Mammary epithelial cell (primary cell): ENCODE measurements around the gene PRCP.
"Not testable (repeated sequence)": the region's sequence is repeated elsewhere in the genome, so short reads cannot be mapped to it uniquely, and the experiment has no call there.

Source experiments
- CTCF ChIP-seq, 2 donors: IDR thresholded peaks in 1 of 2; conservative IDR thresholded peaks in 1 of 2; 2 replicates each; pipeline ENCODE4 v1.5.1; 2011 to 2012; ENCODE audit warnings: inconsistent platforms in 2 of 2, low read length in 2 of 2, mild to moderate bottlenecking in 2 of 2, control low read depth in 1 of 2, low read depth in 1 of 2; ENCODE audit not compliant: insufficient read depth in 1 of 2; ENCODE audit errors: extremely low read depth in 1 of 2
- EZH2 ChIP-seq: IDR thresholded peaks from 2 replicates; pipeline ENCODE4 v1.6.1; 2012; ENCODE audit warnings: low read length, inconsistent platforms, borderline replicate concordance

GRCh38 chr11:82919786-82920185 lies 19.6 kb upstream of the PRCP start:
- TF ChIP-seq CTCF (conservative IDR thresholded peaks at IDR 0.05 in 1 of 2, IDR thresholded peaks at IDR 0.05 in 1 of 2; ENCODE audit: extremely low read depth in 1 of 2, insufficient read depth in 1 of 2, low read depth in 1 of 2, low read length in 2 of 2); EZH2: not testable (repeated sequence)
